Panc1 (cell line): ENCODE data around the gene RAB4B.
"Not testable (repeated sequence)": the region's sequence is repeated elsewhere in the genome, so short reads cannot be mapped to it uniquely, and the experiment has no call there.

ENCODE experiments used
- POLR2AphosphoS5 ChIP-seq: IDR thresholded peaks from 2 replicates; pipeline ENCODE4 v1.6.1; 2012; ENCODE audit warnings: mild to moderate bottlenecking, low read depth, low read length, moderate library complexity
- TCF7L2 ChIP-seq: IDR thresholded peaks from 2 replicates; pipeline ENCODE4 v1.6.1; 2011; ENCODE audit warnings: mild to moderate bottlenecking, low read depth, low read length, inconsistent platforms
- TF ChIP-seq, protein P1 (sequence below): fragments of 450-650 bp; IDR thresholded peaks from 2 replicates; pipeline ENCODE4 v1.5.1; 2017; ENCODE audit warnings: mild to moderate bottlenecking
- TF ChIP-seq, protein P2 (sequence below), 2 experiments: IDR thresholded peaks; 2 replicates each; pipeline ENCODE4 v1.6.1; 2011 to 2012; ENCODE audit warnings: low read depth in 2 of 2, control low read depth in 1 of 2, low read length in 1 of 2, mild to moderate bottlenecking in 1 of 2, moderate library complexity in 1 of 2; ENCODE audit not compliant: insufficient read depth in 1 of 2

DNA sequence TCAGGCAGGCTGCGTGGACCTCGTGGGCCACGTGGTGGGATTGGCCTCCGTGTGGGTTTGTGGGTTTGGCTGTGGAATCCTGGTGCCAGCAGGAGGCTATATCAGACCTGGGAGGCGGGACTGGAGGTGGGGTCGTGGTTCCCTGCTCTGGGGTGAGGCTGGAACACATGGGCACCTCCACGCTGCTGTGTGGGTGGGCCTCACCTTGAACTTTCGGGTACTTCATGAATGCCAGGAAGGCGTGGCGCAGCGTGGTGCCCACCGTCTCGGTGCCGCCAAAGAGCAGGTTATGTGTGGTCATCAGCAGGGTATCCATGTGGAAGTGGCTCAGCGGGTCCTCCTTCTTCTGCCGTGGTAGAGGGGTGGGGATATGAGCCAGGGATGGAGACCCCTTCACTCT is 46.9 kb downstream of the RAB4B start:
- TF ChIP-seq, protein P1, sequence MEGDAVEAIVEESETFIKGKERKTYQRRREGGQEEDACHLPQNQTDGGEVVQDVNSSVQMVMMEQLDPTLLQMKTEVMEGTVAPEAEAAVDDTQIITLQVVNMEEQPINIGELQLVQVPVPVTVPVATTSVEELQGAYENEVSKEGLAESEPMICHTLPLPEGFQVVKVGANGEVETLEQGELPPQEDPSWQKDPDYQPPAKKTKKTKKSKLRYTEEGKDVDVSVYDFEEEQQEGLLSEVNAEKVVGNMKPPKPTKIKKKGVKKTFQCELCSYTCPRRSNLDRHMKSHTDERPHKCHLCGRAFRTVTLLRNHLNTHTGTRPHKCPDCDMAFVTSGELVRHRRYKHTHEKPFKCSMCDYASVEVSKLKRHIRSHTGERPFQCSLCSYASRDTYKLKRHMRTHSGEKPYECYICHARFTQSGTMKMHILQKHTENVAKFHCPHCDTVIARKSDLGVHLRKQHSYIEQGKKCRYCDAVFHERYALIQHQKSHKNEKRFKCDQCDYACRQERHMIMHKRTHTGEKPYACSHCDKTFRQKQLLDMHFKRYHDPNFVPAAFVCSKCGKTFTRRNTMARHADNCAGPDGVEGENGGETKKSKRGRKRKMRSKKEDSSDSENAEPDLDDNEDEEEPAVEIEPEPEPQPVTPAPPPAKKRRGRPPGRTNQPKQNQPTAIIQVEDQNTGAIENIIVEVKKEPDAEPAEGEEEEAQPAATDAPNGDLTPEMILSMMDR, result not testable (repeated sequence)
- not testable (repeated sequence) for TF ChIP-seq TCF7L2, POLR2AphosphoS5
- TF ChIP-seq, protein P2, sequence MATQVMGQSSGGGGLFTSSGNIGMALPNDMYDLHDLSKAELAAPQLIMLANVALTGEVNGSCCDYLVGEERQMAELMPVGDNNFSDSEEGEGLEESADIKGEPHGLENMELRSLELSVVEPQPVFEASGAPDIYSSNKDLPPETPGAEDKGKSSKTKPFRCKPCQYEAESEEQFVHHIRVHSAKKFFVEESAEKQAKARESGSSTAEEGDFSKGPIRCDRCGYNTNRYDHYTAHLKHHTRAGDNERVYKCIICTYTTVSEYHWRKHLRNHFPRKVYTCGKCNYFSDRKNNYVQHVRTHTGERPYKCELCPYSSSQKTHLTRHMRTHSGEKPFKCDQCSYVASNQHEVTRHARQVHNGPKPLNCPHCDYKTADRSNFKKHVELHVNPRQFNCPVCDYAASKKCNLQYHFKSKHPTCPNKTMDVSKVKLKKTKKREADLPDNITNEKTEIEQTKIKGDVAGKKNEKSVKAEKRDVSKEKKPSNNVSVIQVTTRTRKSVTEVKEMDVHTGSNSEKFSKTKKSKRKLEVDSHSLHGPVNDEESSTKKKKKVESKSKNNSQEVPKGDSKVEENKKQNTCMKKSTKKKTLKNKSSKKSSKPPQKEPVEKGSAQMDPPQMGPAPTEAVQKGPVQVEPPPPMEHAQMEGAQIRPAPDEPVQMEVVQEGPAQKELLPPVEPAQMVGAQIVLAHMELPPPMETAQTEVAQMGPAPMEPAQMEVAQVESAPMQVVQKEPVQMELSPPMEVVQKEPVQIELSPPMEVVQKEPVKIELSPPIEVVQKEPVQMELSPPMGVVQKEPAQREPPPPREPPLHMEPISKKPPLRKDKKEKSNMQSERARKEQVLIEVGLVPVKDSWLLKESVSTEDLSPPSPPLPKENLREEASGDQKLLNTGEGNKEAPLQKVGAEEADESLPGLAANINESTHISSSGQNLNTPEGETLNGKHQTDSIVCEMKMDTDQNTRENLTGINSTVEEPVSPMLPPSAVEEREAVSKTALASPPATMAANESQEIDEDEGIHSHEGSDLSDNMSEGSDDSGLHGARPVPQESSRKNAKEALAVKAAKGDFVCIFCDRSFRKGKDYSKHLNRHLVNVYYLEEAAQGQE (IDR thresholded peaks at IDR 0.05; ENCODE audit: insufficient read depth in 1 of 2, low read depth in 2 of 2, low read length in 1 of 2), result not testable (repeated sequence)
